ENCODE measurements around the gene MGAT5. TPM values are rescaled to one million over a fixed set of nuclear protein-coding genes. Genes with fewer than 3 reads are reported as not detected.
A peak's percentile ranks its signal among the peaks of the same experiment; 100 is the strongest.
"Not testable (repeated sequence)": the region's sequence is repeated elsewhere in the genome, so short reads cannot be mapped to it uniquely, and the experiment has no call there.

MGAT5 gene
- total RNA-seq, 1 donor from 2014 or later = 98.7 TPM

DNA sequence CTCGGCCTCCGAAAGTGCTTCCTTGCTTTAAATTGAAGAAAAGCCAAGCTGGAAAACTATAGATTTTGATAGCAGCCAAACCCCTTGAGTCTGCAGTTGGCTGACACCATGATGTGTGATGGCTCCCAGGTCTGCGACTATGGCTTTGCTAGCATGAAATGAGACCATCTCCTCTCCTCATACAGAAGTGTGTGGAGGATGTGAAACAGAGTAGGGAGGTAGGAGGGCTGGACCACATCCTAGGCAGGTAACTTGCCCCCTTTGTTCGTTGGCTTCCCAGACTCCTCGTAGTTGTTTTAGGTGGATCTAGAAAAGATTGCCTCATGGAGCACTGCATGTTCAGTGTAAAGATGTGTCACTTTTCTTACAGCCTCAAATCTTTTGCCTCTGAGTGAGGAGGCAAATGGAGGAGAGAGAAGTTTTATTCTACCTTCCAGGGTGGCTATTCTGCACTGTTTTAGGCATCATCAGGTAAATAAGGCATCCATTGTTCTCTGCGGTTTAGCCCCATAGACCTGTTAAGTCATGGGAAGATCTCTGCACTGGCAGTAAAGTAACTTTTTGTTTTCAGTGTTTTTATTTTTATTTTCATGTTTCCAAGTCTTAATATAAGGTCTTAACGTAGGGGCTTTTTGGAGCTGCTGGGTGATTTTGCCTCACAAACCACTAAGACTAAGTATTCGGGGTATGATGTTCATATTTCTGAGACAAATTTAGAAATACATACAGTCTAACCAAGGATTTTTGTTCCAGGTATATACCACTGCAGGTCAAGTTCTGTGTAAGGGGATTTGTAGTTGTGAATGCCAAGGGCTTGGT is 40.1 kb downstream of the MGAT5 start:
- H3K4me1 ChIP-seq = peaks cover 72% of the 10 kb centered on the region
- intact Hi-C loops (cut with micrococcal nuclease) = no loop called here
- no peak for DNase-seq
- H3K27me3 ChIP-seq (ENCODE audit: low read depth) = no peaks in the 10 kb centered on the region
- no peaks in the 10 kb centered on the region for H3K36me3 ChIP-seq
- H3K4me3 ChIP-seq = no peak overlapping the region
- H3K27ac ChIP-seq (replicated peaks) = peak overlapping the region; percentile 18
- H3K9me3 ChIP-seq (replicated peaks) = no peaks in the 10 kb centered on the region
- TF ChIP-seq, protein P1, sequence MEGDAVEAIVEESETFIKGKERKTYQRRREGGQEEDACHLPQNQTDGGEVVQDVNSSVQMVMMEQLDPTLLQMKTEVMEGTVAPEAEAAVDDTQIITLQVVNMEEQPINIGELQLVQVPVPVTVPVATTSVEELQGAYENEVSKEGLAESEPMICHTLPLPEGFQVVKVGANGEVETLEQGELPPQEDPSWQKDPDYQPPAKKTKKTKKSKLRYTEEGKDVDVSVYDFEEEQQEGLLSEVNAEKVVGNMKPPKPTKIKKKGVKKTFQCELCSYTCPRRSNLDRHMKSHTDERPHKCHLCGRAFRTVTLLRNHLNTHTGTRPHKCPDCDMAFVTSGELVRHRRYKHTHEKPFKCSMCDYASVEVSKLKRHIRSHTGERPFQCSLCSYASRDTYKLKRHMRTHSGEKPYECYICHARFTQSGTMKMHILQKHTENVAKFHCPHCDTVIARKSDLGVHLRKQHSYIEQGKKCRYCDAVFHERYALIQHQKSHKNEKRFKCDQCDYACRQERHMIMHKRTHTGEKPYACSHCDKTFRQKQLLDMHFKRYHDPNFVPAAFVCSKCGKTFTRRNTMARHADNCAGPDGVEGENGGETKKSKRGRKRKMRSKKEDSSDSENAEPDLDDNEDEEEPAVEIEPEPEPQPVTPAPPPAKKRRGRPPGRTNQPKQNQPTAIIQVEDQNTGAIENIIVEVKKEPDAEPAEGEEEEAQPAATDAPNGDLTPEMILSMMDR (IDR thresholded peaks at IDR 0.05; ENCODE audit: borderline replicate concordance) = no peak

DNA sequence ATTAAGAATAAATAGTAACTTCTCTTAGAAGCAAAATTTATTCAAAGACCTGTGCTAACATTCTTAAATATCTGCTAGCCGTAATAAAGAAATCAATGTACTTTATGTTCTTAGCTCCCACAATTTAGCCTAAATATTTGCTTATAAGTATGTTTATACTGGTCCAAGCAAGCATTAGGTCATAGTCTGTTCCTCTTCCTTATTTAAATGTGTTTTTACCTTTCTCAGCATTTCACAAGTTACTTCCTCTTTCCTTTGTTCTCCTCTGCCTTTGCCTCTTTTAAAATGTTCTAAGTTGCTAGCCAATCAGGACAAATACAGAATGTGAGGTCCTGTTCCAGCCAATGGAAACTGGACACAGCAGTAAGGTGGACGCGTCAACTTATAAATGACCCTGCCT is 40.7 kb downstream of the MGAT5 start:
- Histone ChIP-seq H3K4me1 (peaks cover 65% of the 10 kb centered on the region), H3K27ac (replicated peaks) (peak overlapping the region; percentile 39)
- intact Hi-C loops (cut with micrococcal nuclease); H3K9me3 ChIP-seq (replicated peaks); H3K36me3 ChIP-seq; H3K4me3 ChIP-seq; H3K27me3 ChIP-seq (ENCODE audit: low read depth); DNase-seq: not testable (repeated sequence)

DNA sequence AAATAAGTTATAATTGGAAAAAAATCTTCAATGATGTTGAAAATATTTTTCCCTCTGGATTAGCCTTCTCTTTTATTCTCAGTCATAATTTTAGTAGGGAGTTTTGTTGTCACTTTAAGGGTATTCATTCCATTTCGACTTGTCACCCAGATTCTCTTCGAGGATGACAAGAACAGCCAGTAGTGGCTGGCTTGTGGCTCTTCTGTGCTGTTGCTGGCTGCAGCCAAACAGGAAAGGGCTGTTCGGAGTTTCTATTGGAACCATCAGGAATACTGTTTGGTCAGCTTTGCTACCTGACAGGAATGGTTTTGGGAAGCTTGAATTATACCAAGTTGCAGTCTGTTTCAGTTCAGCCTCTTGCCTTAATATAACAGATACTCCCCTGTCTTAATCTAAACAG is 41.6 kb downstream of the MGAT5 start:
- Histone ChIP-seq H3K27me3 (ENCODE audit: low read depth) (no peaks in the 10 kb centered on the region), H3K36me3 (no peaks in the 10 kb centered on the region), H3K27ac (replicated peaks) (peak overlapping the region; percentile 39), H3K9me3 (replicated peaks) (no peaks in the 10 kb centered on the region), H3K4me1 (peaks cover 64% of the 10 kb centered on the region), H3K4me3 (no peak overlapping the region)
- no peak for DNase-seq
- intact Hi-C loops (cut with micrococcal nuclease) = no loop called here
- TF ChIP-seq, protein P1 (IDR thresholded peaks at IDR 0.05; ENCODE audit: borderline replicate concordance) = no peak

DNA sequence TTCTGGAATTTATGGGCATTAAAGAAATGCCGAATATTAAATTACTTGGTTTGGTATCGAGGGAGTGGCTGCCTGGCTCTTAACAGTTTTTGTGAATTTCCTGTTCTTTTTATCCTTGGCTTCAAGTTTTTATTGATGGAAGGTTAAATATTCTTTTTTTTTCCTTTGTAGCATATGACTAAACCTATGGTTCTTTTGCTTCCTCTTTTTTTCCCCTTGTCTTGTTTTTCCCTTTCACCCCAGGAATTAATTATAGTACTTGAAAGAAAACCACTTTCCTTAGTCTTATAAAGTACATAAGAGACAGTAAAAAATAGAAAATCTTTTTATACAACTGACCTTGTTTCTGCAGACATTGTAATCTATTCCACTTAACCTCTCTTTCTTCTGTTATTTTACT is 42.4 kb downstream of the MGAT5 start:
- H3K9me3 ChIP-seq (replicated peaks) = no peaks in the 10 kb centered on the region
- no peak for DNase-seq
- intact Hi-C loops (cut with micrococcal nuclease) = no loop called here
- TF ChIP-seq, protein P1 (IDR thresholded peaks at IDR 0.05; ENCODE audit: borderline replicate concordance) = no peak
- H3K4me1 ChIP-seq = peaks cover 69% of the 10 kb centered on the region
- H3K4me3 ChIP-seq = no peak overlapping the region
- peak overlapping the region; percentile 39 for H3K27ac ChIP-seq (replicated peaks)
- no peaks in the 10 kb centered on the region for H3K36me3 ChIP-seq
- no peaks in the 10 kb centered on the region for H3K27me3 ChIP-seq (ENCODE audit: low read depth)

DNA sequence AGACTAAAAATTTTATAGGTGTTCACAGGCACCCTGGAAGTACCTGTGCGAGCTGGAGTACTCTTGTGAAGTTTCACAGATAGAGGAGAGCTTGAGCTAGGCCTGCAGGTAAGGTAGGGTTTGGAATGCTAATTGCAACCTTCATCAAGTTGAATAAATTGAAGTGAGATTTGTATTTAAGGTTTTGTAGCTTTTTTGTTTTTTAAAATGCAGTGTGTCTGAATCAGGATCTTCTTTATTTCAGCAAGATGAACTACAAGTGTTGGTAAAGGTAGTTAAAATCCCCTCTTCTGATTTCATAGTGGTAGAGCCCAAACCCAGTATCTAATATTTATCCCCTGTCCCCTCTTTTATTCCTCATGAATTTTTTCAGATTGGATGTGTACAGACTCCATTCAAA is 45.5 kb downstream of the MGAT5 start:
- Histone ChIP-seq H3K27ac (replicated peaks) (no peak overlapping the region), H3K4me1 (peaks cover 78% of the 10 kb centered on the region), H3K36me3 (no peaks in the 10 kb centered on the region), H3K4me3 (no peak overlapping the region), H3K27me3 (ENCODE audit: low read depth) (no peaks in the 10 kb centered on the region), H3K9me3 (replicated peaks) (no peaks in the 10 kb centered on the region)
- intact Hi-C loops (cut with micrococcal nuclease) = no loop called here
- DNase-seq = no peak
- TF ChIP-seq, protein P1 (IDR thresholded peaks at IDR 0.05; ENCODE audit: borderline replicate concordance) = no peak

DNA sequence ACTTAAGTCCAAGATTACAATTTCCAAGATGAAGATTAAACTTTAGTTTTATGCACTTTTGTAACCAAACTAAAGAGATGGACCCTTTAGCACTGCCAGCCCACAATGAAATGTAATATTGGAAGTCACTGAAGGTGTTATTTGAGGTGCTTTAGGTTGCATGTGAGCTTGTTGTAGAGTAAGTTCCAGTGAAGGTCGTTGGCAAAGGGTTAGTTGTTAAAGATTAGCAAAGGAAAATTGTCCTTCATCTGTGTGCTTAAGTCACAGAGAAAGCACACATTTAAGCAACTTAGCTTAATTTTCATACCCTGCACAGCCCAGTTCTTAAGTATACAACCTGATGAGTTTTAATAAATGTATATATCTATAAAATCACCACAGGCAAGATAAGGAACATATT is 46.7 kb downstream of the MGAT5 start:
- peak overlapping the region; percentile 81 for H3K27ac ChIP-seq (replicated peaks)
- intact Hi-C loops (cut with micrococcal nuclease) = no loop called here
- peaks cover 78% of the 10 kb centered on the region for H3K4me1 ChIP-seq

More for the DNA sequence above, 46.7 kb downstream of the MGAT5 start:
- Histone ChIP-seq H3K9me3 (replicated peaks) (no peaks in the 10 kb centered on the region), H3K4me3 (no peak overlapping the region), H3K27me3 (ENCODE audit: low read depth) (no peaks in the 10 kb centered on the region), H3K36me3 (no peaks in the 10 kb centered on the region)
- no peak for DNase-seq
- TF ChIP-seq, protein P1 (IDR thresholded peaks at IDR 0.05; ENCODE audit: borderline replicate concordance) = no peak

Measured in left ventricle myocardium inferior (tissue), 1 donor.